MM.1S (cell line): ENCODE data around the gene GALNS.

Experiments
- EZH2phosphoT487 ChIP-seq: fragments of 300-600 bp; sonication (generic); IDR thresholded peaks from 2 replicates; pipeline ENCODE4 v1.6.1; 2018; ENCODE audit warnings: antibody characterized with exemption, low read length
- TF ChIP-seq, protein P1 (sequence below): fragments of 300-600 bp; sonication (generic); IDR thresholded peaks from 2 replicates; pipeline ENCODE4 v1.5.1; 2016; ENCODE audit warnings: antibody characterized with exemption, low read length, mixed read lengths

DNA sequence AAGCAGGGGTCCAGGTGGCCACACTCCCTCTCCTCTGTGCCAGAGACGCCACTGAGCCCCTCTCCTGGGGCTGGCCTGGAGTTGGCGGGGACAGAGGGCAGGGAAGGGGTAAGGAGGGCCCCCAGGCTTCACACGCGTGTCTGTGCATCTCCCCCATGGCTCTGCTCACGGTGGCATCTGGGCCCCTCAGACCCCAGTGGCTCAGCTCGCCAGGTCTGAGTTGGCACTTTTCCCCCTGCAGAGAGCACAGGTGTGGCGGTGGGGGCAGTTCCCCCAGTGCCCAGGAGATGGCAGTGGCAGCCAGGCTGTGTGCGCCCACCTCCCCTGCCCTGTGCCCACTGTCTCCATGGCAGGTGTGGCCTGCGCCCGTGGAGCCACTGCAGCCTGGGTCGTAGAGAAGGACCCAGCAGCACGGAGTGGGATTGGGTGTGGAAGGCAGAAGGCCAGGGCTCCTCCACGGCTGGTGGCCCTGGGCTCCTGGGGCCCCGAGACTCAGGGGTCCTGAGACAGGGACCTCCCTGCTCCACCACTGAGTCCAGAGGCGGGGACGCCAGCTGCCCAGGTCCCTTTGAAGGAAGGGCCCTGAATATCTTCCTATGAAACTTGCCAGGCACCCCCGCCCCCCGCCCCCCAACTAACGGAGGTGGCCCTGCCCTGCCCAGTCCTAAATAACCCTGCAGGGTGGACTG lies 40.7 kb downstream of the GALNS start:
- TF ChIP-seq, protein P1, sequence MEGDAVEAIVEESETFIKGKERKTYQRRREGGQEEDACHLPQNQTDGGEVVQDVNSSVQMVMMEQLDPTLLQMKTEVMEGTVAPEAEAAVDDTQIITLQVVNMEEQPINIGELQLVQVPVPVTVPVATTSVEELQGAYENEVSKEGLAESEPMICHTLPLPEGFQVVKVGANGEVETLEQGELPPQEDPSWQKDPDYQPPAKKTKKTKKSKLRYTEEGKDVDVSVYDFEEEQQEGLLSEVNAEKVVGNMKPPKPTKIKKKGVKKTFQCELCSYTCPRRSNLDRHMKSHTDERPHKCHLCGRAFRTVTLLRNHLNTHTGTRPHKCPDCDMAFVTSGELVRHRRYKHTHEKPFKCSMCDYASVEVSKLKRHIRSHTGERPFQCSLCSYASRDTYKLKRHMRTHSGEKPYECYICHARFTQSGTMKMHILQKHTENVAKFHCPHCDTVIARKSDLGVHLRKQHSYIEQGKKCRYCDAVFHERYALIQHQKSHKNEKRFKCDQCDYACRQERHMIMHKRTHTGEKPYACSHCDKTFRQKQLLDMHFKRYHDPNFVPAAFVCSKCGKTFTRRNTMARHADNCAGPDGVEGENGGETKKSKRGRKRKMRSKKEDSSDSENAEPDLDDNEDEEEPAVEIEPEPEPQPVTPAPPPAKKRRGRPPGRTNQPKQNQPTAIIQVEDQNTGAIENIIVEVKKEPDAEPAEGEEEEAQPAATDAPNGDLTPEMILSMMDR, result peak; percentile 67
- TF ChIP-seq EZH2phosphoT487, result no peak
